ENCODE measurements around the gene TGFA.

DNA sequence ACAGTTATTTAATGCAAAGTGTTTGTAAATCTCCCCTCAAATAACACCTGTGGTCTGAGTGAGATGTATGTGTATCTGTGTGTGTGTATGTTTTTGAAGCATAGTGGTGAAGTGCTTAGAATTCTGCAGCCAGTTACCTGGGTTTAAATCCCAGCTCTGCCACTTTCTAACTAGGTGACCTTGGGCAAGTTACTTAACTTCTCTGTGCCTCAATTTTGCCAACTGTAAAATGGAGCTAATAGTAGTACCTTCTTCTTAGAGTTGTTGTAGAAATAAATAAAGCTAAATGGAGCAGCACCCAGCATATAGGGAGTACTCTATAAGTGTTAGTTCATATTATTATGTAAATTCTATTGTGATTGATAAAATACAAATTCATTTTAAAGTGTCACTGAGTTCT is 48.9 kb downstream of the TGFA start:
- no peak for TF ChIP-seq EZH2phosphoT487 (IDR thresholded peaks at IDR 0.05; ENCODE audit: borderline replicate concordance)
- TF ChIP-seq, protein P1, sequence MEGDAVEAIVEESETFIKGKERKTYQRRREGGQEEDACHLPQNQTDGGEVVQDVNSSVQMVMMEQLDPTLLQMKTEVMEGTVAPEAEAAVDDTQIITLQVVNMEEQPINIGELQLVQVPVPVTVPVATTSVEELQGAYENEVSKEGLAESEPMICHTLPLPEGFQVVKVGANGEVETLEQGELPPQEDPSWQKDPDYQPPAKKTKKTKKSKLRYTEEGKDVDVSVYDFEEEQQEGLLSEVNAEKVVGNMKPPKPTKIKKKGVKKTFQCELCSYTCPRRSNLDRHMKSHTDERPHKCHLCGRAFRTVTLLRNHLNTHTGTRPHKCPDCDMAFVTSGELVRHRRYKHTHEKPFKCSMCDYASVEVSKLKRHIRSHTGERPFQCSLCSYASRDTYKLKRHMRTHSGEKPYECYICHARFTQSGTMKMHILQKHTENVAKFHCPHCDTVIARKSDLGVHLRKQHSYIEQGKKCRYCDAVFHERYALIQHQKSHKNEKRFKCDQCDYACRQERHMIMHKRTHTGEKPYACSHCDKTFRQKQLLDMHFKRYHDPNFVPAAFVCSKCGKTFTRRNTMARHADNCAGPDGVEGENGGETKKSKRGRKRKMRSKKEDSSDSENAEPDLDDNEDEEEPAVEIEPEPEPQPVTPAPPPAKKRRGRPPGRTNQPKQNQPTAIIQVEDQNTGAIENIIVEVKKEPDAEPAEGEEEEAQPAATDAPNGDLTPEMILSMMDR (conservative IDR thresholded peaks at IDR 0.05; ENCODE audit: low read length): no peak
